ENCODE results near the gene IL17REL. TPM values are rescaled to one million over a fixed set of nuclear protein-coding genes. Genes with fewer than 3 reads are reported as not detected.

The IL17REL gene
- total and polyA plus RNA-seq, 12 donors, result not detected

DNA sequence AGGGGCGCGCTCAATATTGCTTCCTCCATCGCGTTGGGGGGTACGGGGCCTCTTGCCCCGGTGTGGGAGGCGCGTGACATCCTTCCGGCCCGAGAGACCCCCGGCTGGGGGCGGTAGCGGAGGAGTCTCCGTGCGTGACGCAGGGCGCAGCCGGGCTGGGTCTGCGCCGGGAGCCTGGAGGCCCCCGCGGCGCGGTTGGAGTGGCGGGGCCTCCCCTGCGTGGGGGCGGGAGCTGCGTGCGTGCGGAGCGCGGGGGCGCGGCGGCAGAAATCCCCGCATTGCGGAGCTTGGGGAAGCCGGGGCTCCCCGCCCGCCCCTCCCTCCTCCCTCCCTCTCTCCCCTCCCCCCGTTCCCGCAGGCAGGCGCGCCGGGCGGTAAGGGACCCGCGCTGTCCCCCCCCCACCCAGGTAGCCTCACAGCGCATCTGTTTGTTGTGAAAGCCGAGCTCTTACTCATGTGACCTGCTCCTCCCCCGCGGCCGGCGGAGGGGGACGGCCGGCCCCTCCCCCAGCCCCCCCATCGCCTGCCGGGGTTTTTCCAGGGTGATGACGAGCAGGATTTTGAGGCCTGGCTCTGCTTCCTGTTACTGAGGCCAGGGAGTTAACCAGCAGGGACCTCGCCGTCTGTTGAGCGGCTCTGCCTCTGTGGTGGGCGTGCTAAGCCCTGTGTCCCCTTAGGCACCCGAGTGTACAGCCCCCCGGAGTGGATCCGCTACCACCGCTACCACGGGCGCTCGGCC, 50.4 kb downstream of the IL17REL start:
- intact Hi-C loops (cut with DNase I), result no loop called here
- TF ChIP-seq CTCF (IDR thresholded peaks at IDR 0.05) (no peak), POLR2A (IDR thresholded peaks at IDR 0.05) (peak; percentile 60 to 85)
- no peaks in the 10 kb centered on the region for H3K27me3 ChIP-seq
- peaks cover 43 to 56% of the 10 kb centered on the region in 2 donors for H3K4me1 ChIP-seq (replicated peaks in 1 of 2)
- H3K4me3 ChIP-seq, result peak overlapping the region; percentile 48 to 99 (median 76)
- peaks cover 0 to 18% of the 10 kb centered on the region in 2 donors for H3K36me3 ChIP-seq (replicated peaks in 1 of 2)
- DNase-seq, result peak; percentile 94 to 98 (median 95)
- no peaks in the 10 kb centered on the region for H3K9me3 ChIP-seq (replicated peaks in 1 of 3)
- 0 to 3% (median 2%) methylated on average over 6 to 69 of the region's 70 CpGs; no CpG with 5 or more reads in 1 of the 4 donors for WGBS, 4 donors
- peak overlapping the region; percentile 73 to 100 (median 94) for H3K27ac ChIP-seq

- intact Hi-C loops (cut with DNase I), result no loop called here
- Histone ChIP-seq H3K4me1 (replicated peaks in 1 of 2) (peaks cover 38 to 50% of the 10 kb centered on the region in 2 donors), H3K27ac (peak overlapping the region; percentile 60 to 100 (median 94)), H3K36me3 (replicated peaks in 1 of 2) (peaks cover 0 to 18% of the 10 kb centered on the region in 2 donors), H3K27me3 (no peaks in the 10 kb centered on the region), H3K4me3 (peak overlapping the region; percentile 48 to 99 (median 76)), H3K9me3 (replicated peaks in 1 of 3) (no peaks in the 10 kb centered on the region)
- WGBS, 4 donors, result 0 to 3% (median 2%) methylated on average over 2 to 49 of the region's 49 CpGs; no CpG with 5 or more reads in 1 of the 4 donors
- DNase-seq, result peak in 1 of 7 donors; percentile 56
- TF ChIP-seq CTCF (IDR thresholded peaks at IDR 0.05), result no peak
- peak in 1 of 2 donors; percentile 5 for TF ChIP-seq POLR2A (IDR thresholded peaks at IDR 0.05)
Observed at GRCh38 chr22:49961601-49962011, 51.0 kb downstream of the IL17REL start.

GRCh38 chr22:49961005-49961600, 51.5 kb downstream of the IL17REL start:
- H3K4me1 ChIP-seq (replicated peaks in 1 of 2), result peaks cover 33 to 45% of the 10 kb centered on the region in 2 donors
- H3K27me3 ChIP-seq, result no peaks in the 10 kb centered on the region
- DNase-seq, result peak; percentile 46 to 70 (median 61)
- no peaks in the 10 kb centered on the region for H3K9me3 ChIP-seq (replicated peaks in 1 of 3)
- intact Hi-C loops (cut with DNase I), result no loop called here
- 0 to 1% (median 1%) methylated on average over 2 to 84 of the region's 84 CpGs; no CpG with 5 or more reads in 1 of the 4 donors for WGBS, 4 donors
- no peak for TF ChIP-seq CTCF (IDR thresholded peaks at IDR 0.05)
- no peak for TF ChIP-seq POLR2A (IDR thresholded peaks at IDR 0.05)
- H3K36me3 ChIP-seq (replicated peaks in 1 of 2), result peaks cover 0 to 18% of the 10 kb centered on the region in 2 donors
- H3K27ac ChIP-seq, result peak overlapping the region; percentile 60 to 100 (median 94)
- H3K4me3 ChIP-seq, result peak overlapping the region; percentile 48 to 99 (median 76)

Measured in adrenal gland (tissue), 12 donors.